Measurements from ENCODE around the gene CAMTA1. TPM values are rescaled to one million over a fixed set of nuclear protein-coding genes. Genes with fewer than 3 reads are reported as not detected.

CAMTA1 gene
- total and polyA plus RNA-seq, 9 of the 15 experiments (the other 6 are each of a cell fraction or from before 2014, with no cell fraction given): 43.9 to 161 (median 65.9) TPM

DNA sequence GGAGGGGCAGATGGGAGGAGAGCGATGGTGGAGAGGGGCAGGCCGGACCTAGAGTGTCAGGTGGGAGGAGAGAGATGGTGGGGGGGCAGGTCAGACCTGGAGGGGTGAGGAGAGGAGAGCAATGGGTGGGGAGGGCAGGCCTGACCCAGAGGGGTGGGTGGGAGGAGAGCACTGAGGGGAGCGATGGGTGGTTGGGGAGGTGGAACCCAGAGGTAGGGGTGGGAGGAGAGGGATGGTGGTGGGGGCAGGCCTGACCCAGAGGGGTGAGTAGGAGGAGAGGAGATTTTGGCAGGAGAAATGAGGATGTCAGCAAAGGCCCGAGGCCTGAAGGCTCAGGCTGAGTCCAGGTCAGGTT is 828.6 kb downstream of the CAMTA1 start:
- Histone ChIP-seq H3K36me3 (ENCODE audit: control insufficient read depth, insufficient read depth, low read length) (no peaks in the 10 kb centered on the region), H2AFZ (ENCODE audit: low read depth, low read length) (no peak overlapping the region), H3K4me3 (no peak overlapping the region), H3K9ac (ENCODE audit: insufficient read depth in 1 of 2, low read depth in 2 of 2, low read length in 2 of 2) (no peak overlapping the region), H3K4me1 (replicated peaks in 1 of 2; ENCODE audit: control insufficient read depth in 2 of 2, insufficient read depth in 2 of 2, low read length in 2 of 2) (peaks cover 3 to 4% of the 10 kb centered on the region in 2 experiments), H3K4me2 (ENCODE audit: insufficient read depth, low read length) (no peak overlapping the region), H3K9me3 (replicated peaks; ENCODE audit: control insufficient read depth, insufficient read depth, low read depth, low read length) (no peaks in the 10 kb centered on the region), H3K79me2 (ENCODE audit: control insufficient read depth, insufficient read depth, low read length) (no peaks in the 10 kb centered on the region), H4K20me1 (replicated peaks; ENCODE audit: control insufficient read depth, insufficient read depth, low read length) (peaks cover 5% of the 10 kb centered on the region), H3K9me1 (ENCODE audit: control insufficient read depth, insufficient read depth, low read length) (no peaks in the 10 kb centered on the region), H3K27ac (ENCODE audit: extremely low read depth, low read depth, low read length) (no peak overlapping the region), H3K27me3 (ENCODE audit: control insufficient read depth in 2 of 2, insufficient read depth in 2 of 2, low read length in 2 of 2) (peaks cover 0 to 11% of the 10 kb centered on the region in 2 experiments; a peak in 1 of 5 replicates)
- FAIRE-seq (no peak), ATAC-seq (no peak), DNase-seq (ENCODE audit: extremely low read depth in 1 of 4, low spot score in 3 of 4) (no peak)
- POLR2A ChIA-PET: no interaction called here
- CTCF ChIA-PET (ENCODE audit: low intra/inter-chr PET ratio): no interaction called here
- in situ Hi-C loops (cut with MboI): no loop called here
- BruUV-seq (replicated peaks): no TSS peak
- intact Hi-C loops (cut with micrococcal nuclease): no loop called here
- WGBS (ENCODE audit: insufficient coverage, low coverage, missing lambda C conversion rate): 0% methylated on average over 2 of the region's 4 CpGs
- TF ChIP-seq NFE2L1 (tag; IDR thresholded peaks at IDR 0.05; ENCODE audit: borderline replicate concordance, low read depth): no peak
- no peak for TF ChIP-seq ZBTB5 (IDR thresholded peaks at IDR 0.05)
- no peak for TF ChIP-seq KLF1 (tag; IDR thresholded peaks at IDR 0.05)
- TF ChIP-seq JUN (IDR thresholded peaks at IDR 0.05; ENCODE audit: borderline replicate concordance, low read depth, low read length): no peak
- TF ChIP-seq JUN (CRISPR knock-in tag; IDR thresholded peaks at IDR 0.05; ENCODE audit: borderline replicate concordance): no peak
- TF ChIP-seq ATF6 (CRISPR knock-in tag; IDR thresholded peaks at IDR 0.05): no peak
- TF ChIP-seq ZKSCAN1 (IDR thresholded peaks at IDR 0.05; ENCODE audit: low read depth, low read length): no peak
- no peak for TF ChIP-seq RCOR1 (IDR thresholded peaks at IDR 0.05; ENCODE audit: borderline replicate concordance in 1 of 2, low read depth in 2 of 2, low read length in 2 of 2)
- TF ChIP-seq BCL6 (CRISPR knock-in tag; IDR thresholded peaks at IDR 0.05): no peak
- TF ChIP-seq NBN (IDR thresholded peaks at IDR 0.05; ENCODE audit: low read depth): no peak
- no peak for TF ChIP-seq SMARCB1 (IDR thresholded peaks at IDR 0.05; ENCODE audit: insufficient read length, low read depth)
- no peak for TF ChIP-seq GABPB1 (CRISPR knock-in tag; IDR thresholded peaks at IDR 0.05)
- no peak for TF ChIP-seq ATF1 (CRISPR knock-in tag; IDR thresholded peaks at IDR 0.05)
- no peak for TF ChIP-seq ATF1 (tag; IDR thresholded peaks at IDR 0.05)
- TF ChIP-seq, protein P1, sequence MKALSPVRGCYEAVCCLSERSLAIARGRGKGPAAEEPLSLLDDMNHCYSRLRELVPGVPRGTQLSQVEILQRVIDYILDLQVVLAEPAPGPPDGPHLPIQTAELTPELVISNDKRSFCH (CRISPR knock-in tag; IDR thresholded peaks at IDR 0.05): no peak
- TF ChIP-seq, protein P1 (tag; IDR thresholded peaks at IDR 0.05): no peak
- no peak for TF ChIP-seq GTF2E2 (tag; IDR thresholded peaks at IDR 0.05)
- TF ChIP-seq NR2F6 (CRISPR knock-in tag; IDR thresholded peaks at IDR 0.05): no peak
- TF ChIP-seq ZNF212 (CRISPR knock-in tag; IDR thresholded peaks at IDR 0.05): no peak
- no peak for TF ChIP-seq CTCF (IDR thresholded peaks at IDR 0.05 in 2 of 3, conservative IDR thresholded peaks at IDR 0.05 in 1 of 3; ENCODE audit: insufficient read depth in 2 of 3, low read depth in 1 of 3, low read length in 3 of 3)
